Measurements from ENCODE around the gene ALDH3B1.

DNA sequence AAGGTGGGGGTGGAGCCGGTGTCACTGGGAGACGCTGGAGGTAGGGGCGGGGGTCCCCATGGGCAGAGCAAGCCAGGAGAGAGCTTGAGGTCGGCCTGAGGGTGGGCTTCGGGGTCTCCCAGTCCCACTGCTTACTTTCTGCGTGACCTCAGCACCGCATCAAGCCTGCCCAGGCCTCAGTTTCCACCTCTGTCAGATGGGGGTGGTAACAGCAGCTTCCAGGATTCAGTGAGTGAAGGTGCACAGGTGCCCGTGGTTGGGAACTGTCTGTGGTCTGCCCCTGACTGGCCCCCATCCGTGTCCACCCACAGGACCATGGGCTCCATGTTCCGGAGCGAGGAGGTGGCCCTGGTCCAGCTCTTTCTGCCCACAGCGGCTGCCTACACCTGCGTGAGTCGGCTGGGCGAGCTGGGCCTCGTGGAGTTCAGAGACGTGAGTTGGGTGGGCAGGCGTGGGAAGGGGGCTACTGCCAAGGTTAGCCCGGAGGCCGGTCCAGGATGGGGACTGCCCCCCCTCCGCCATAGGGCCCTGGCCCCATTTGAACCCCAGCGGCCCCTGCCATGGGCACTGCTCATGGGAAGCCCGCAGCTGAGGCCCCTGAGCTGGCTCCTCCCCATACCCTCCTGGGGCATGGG, 30.9 kb downstream of the ALDH3B1 start:
- no peak for TF ChIP-seq SMC3 (conservative IDR thresholded peaks at IDR 0.05; ENCODE audit: insufficient read depth, low read depth, low read length)
- TF ChIP-seq, protein P1, sequence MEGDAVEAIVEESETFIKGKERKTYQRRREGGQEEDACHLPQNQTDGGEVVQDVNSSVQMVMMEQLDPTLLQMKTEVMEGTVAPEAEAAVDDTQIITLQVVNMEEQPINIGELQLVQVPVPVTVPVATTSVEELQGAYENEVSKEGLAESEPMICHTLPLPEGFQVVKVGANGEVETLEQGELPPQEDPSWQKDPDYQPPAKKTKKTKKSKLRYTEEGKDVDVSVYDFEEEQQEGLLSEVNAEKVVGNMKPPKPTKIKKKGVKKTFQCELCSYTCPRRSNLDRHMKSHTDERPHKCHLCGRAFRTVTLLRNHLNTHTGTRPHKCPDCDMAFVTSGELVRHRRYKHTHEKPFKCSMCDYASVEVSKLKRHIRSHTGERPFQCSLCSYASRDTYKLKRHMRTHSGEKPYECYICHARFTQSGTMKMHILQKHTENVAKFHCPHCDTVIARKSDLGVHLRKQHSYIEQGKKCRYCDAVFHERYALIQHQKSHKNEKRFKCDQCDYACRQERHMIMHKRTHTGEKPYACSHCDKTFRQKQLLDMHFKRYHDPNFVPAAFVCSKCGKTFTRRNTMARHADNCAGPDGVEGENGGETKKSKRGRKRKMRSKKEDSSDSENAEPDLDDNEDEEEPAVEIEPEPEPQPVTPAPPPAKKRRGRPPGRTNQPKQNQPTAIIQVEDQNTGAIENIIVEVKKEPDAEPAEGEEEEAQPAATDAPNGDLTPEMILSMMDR (IDR thresholded peaks at IDR 0.05 in 2 of 3, conservative IDR thresholded peaks at IDR 0.05 in 1 of 3; ENCODE audit: insufficient read depth in 2 of 3, low read depth in 1 of 3, low read length in 3 of 3) = no peak
- TF ChIP-seq, protein P2, sequence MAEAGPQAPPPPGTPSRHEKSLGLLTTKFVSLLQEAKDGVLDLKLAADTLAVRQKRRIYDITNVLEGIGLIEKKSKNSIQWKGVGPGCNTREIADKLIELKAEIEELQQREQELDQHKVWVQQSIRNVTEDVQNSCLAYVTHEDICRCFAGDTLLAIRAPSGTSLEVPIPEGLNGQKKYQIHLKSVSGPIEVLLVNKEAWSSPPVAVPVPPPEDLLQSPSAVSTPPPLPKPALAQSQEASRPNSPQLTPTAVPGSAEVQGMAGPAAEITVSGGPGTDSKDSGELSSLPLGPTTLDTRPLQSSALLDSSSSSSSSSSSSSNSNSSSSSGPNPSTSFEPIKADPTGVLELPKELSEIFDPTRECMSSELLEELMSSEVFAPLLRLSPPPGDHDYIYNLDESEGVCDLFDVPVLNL (CRISPR knock-in tag; IDR thresholded peaks at IDR 0.05; ENCODE audit: low read depth) = no peak
- no peak for TF ChIP-seq RCOR1 (IDR thresholded peaks at IDR 0.05; ENCODE audit: borderline replicate concordance in 1 of 2, low read depth in 2 of 2, low read length in 2 of 2)
- no peak for TF ChIP-seq KDM5B (IDR thresholded peaks at IDR 0.05; ENCODE audit: insufficient replicate concordance, low read depth, low read length)
- no peak for TF ChIP-seq ZBTB8A (IDR thresholded peaks at IDR 0.05; ENCODE audit: partially characterized antibody)
- TF ChIP-seq NFIC (IDR thresholded peaks at IDR 0.05) = no peak
- TF ChIP-seq TSC22D4 (tag; IDR thresholded peaks at IDR 0.05) = no peak

All from K562 (cell line).